ENCODE data around the gene DDX39B.
A peak's percentile ranks its signal among the peaks of the same experiment; 100 is the strongest.

The DDX39B gene

GRCh38 chr6:31576897-31577578 lies 35.2 kb upstream of the DDX39B start:
- ChIA-PET POLR2A (interaction anchor here (0.5 to 7.1 kb wide), 12 partner anchors 9 to 286 kb away, joined by 3 to 94 read pairs (median 7); partner anchors contain the start of genes AIF1, ATP6V1G2, DDX39B and LST1), CTCF (interaction anchor here (39.5 to 54.8 kb wide), 2 partner anchors 12 to 15 kb away, joined by 2725 read pairs; partner anchors contain the start of genes ATP6V1G2, DDX39B, LST1 and LTA)
- TF ChIP-seq CTCF (IDR thresholded peaks at IDR 0.05; ENCODE audit: control extremely low read depth, extremely low read depth, low read depth, missing control alignments) = no peak
- no peak for DNase-seq (ENCODE audit: extremely low spot score)

GRCh38 chr6:31575952-31576685 lies 34.3 kb upstream of the DDX39B start:
- ChIA-PET CTCF (interaction anchor here (0.9 to 54.8 kb wide), 5 partner anchors 11 to 230 kb away, joined by 3 to 2725 read pairs (median 7); partner anchors contain the start of genes ATP6V1G2, DDX39B, LSM2 and LST1), POLR2A (interaction anchor here (0.5 to 7.1 kb wide), 23 partner anchors 8 to 390 kb away, joined by 3 to 94 read pairs (median 5); partner anchors contain the start of genes AIF1, ATP6V1G2, DDX39B and LST1)
- TF ChIP-seq CTCF (IDR thresholded peaks at IDR 0.05; ENCODE audit: control extremely low read depth, extremely low read depth, low read depth, missing control alignments) = no peak
- no peak for DNase-seq (ENCODE audit: extremely low spot score)

- DNase-seq (ENCODE audit: extremely low spot score) = peak; percentile 81
These were observed 33.6 kb upstream of the DDX39B start, which contains the start of gene TNF for GRCh38 chr6:31575335-31575901. Gene TNF, plus strand, starts transcription at chr6:31575565. Its CDS starts 177 bp downstream, at chr6:31575742.

GRCh38 chr6:31574106-31575061 lies 32.6 kb upstream of the DDX39B start:
- ChIA-PET CTCF (interaction anchor here (0.9 to 54.8 kb wide), 6 partner anchors 10 to 232 kb away, joined by 3 to 2725 read pairs (median 5); partner anchors contain the start of genes ATP6V1G2, DDX39B, LSM2 and LST1), POLR2A (interaction anchor here (0.7 to 7.1 kb wide), 19 partner anchors 10 to 371 kb away, joined by 3 to 94 read pairs (median 5); partner anchors contain the start of genes ATP6V1G2, BAG6, DDX39B and LST1)
- DNase-seq (ENCODE audit: extremely low spot score) = no peak
- peak; percentile 38 for TF ChIP-seq CTCF (IDR thresholded peaks at IDR 0.05; ENCODE audit: control extremely low read depth, extremely low read depth, low read depth, missing control alignments)

More at GRCh38 chr6:31575335-31575901, 33.6 kb upstream of the DDX39B start, which contains the start of gene TNF:
- ChIA-PET CTCF (interaction anchor here (0.9 to 54.8 kb wide), 5 partner anchors 11 to 231 kb away, joined by 3 to 2725 read pairs (median 7); partner anchors contain the start of genes ATP6V1G2, DDX39B, LSM2 and LST1), POLR2A (interaction anchor here (0.5 to 7.1 kb wide), 24 partner anchors 9 to 670 kb away, joined by 3 to 94 read pairs (median 4); partner anchors contain the start of genes ATP6V1G2, BAG6, DDX39B and LST1)
- no peak for TF ChIP-seq CTCF (IDR thresholded peaks at IDR 0.05; ENCODE audit: control extremely low read depth, extremely low read depth, low read depth, missing control alignments)

GRCh38 chr6:31573239-31574105 lies 31.7 kb upstream of the DDX39B start:
- CTCF ChIA-PET = interaction anchor here (2.5 to 54.8 kb wide), 3 partner anchors 9 to 196 kb away, joined by 7 to 2725 read pairs (median 2725); partner anchors contain the start of genes ATP6V1G2, DDX39B, LST1 and LTA
- no peak for DNase-seq (ENCODE audit: extremely low spot score)
- no peak for TF ChIP-seq CTCF (IDR thresholded peaks at IDR 0.05; ENCODE audit: control extremely low read depth, extremely low read depth, low read depth, missing control alignments)
- POLR2A ChIA-PET = interaction anchor here (0.6 to 7.0 kb wide), 3 partner anchors 10 to 32 kb away, joined by 6 to 94 read pairs (median 10); partner anchors contain the start of gene DDX39B
